GM23338 (cell line): ENCODE measurements around the gene CUX1.
"Not testable (repeated sequence)": the region's sequence is repeated elsewhere in the genome, so short reads cannot be mapped to it uniquely, and the experiment has no call there.

Experiments used
- CREB1 ChIP-seq: fragments of 250-450 bp; sonication (Bioruptor Pico); IDR thresholded peaks from 2 replicates; pipeline ENCODE4 v1.5.0; 2020; ENCODE audit warnings: low read depth, mild to moderate bottlenecking, moderate library complexity
- EZH2 ChIP-seq: fragments of 200-600 bp; sonication (generic); IDR thresholded peaks from one replicate; pipeline ENCODE4 v1.8.0; 2017; ENCODE audit warnings: antibody characterized with exemption, mild to moderate bottlenecking, low read depth; ENCODE audit not compliant: unreplicated experiment
- EZH2phosphoT487 ChIP-seq: fragments of 200-600 bp; sonication (generic); IDR thresholded peaks from one replicate; pipeline ENCODE4 v1.8.1; 2018; ENCODE audit warnings: antibody characterized with exemption; ENCODE audit not compliant: unreplicated experiment
- JUNB ChIP-seq: IDR thresholded peaks from one replicate; pipeline ENCODE4 v1.6.1; 2016; ENCODE audit warnings: antibody characterized with exemption; ENCODE audit not compliant: unreplicated experiment
- NANOG ChIP-seq: IDR thresholded peaks from 2 replicates; pipeline ENCODE4 v1.6.1; 2016; ENCODE audit warnings: antibody characterized with exemption, borderline replicate concordance
- POLR2AphosphoS5 ChIP-seq: IDR thresholded peaks from 2 replicates; pipeline ENCODE4 v1.6.1; 2016; ENCODE audit warnings: antibody characterized with exemption, low read depth
- STAT1 ChIP-seq: IDR thresholded peaks from one replicate; pipeline ENCODE4 v1.6.1; 2016; ENCODE audit warnings: antibody characterized with exemption; ENCODE audit not compliant: unreplicated experiment
- ZNF114 ChIP-seq: fragments of 250-450 bp; sonication (Bioruptor Pico); IDR thresholded peaks from 2 replicates; pipeline ENCODE4 v1.5.0; 2020; ENCODE audit warnings: mild to moderate bottlenecking, moderate library complexity
- ZNF331 ChIP-seq: fragments of 250-450 bp; sonication (Bioruptor Pico); IDR thresholded peaks from 2 replicates; pipeline ENCODE4 v1.5.0; 2020; ENCODE audit warnings: low read depth, mild to moderate bottlenecking, moderate library complexity
- TF ChIP-seq, protein P1 (sequence below): IDR thresholded peaks from one replicate; pipeline ENCODE4 v1.6.1; 2018; ENCODE audit warnings: antibody characterized with exemption; ENCODE audit not compliant: unreplicated experiment
- TF ChIP-seq, protein P2 (sequence below), 2 experiments: fragments of 200-600 bp in 1 of 2; sonication (generic) in 1 of 2; conservative IDR thresholded peaks; 2 replicates each; pipeline versions ENCODE4 v1.5.1 to v1.6.1; 2016 to 2017; ENCODE audit warnings: antibody characterized with exemption in 2 of 2, low read depth in 2 of 2, mild to moderate bottlenecking in 2 of 2, moderate library complexity in 1 of 2
- TF ChIP-seq, protein P3 (sequence below): fragments of 250-450 bp; sonication (Bioruptor Pico); IDR thresholded peaks from 2 replicates; pipeline ENCODE4 v1.5.0; 2020; ENCODE audit warnings: mild to moderate bottlenecking, moderate library complexity
- TF ChIP-seq, protein P4 (sequence below): IDR thresholded peaks from 2 replicates; pipeline ENCODE4 v1.6.1; 2016; ENCODE audit warnings: antibody characterized with exemption

DNA sequence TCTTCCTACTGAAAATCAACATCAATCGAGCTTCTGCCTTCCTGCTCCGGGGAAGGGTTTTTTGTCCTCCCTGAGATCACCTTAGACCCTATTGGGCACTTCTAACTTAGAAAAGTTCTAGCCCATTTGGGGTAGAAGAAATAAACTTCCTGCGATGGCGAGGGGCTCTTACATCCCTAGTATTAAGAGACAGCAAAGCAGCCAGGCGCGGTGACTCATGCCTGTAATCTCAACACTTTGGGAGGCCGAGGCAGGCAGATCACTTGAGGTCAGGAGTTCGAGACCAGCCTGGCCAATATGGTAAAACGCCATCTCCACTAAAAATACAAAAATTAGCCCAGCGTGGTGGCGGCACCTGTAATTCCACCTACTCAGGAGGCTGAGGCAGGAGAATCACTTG lies 507.7 kb downstream of the CUX1 start:
- TF ChIP-seq, protein P1, sequence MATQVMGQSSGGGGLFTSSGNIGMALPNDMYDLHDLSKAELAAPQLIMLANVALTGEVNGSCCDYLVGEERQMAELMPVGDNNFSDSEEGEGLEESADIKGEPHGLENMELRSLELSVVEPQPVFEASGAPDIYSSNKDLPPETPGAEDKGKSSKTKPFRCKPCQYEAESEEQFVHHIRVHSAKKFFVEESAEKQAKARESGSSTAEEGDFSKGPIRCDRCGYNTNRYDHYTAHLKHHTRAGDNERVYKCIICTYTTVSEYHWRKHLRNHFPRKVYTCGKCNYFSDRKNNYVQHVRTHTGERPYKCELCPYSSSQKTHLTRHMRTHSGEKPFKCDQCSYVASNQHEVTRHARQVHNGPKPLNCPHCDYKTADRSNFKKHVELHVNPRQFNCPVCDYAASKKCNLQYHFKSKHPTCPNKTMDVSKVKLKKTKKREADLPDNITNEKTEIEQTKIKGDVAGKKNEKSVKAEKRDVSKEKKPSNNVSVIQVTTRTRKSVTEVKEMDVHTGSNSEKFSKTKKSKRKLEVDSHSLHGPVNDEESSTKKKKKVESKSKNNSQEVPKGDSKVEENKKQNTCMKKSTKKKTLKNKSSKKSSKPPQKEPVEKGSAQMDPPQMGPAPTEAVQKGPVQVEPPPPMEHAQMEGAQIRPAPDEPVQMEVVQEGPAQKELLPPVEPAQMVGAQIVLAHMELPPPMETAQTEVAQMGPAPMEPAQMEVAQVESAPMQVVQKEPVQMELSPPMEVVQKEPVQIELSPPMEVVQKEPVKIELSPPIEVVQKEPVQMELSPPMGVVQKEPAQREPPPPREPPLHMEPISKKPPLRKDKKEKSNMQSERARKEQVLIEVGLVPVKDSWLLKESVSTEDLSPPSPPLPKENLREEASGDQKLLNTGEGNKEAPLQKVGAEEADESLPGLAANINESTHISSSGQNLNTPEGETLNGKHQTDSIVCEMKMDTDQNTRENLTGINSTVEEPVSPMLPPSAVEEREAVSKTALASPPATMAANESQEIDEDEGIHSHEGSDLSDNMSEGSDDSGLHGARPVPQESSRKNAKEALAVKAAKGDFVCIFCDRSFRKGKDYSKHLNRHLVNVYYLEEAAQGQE: not testable (repeated sequence)
- TF ChIP-seq, protein P2, sequence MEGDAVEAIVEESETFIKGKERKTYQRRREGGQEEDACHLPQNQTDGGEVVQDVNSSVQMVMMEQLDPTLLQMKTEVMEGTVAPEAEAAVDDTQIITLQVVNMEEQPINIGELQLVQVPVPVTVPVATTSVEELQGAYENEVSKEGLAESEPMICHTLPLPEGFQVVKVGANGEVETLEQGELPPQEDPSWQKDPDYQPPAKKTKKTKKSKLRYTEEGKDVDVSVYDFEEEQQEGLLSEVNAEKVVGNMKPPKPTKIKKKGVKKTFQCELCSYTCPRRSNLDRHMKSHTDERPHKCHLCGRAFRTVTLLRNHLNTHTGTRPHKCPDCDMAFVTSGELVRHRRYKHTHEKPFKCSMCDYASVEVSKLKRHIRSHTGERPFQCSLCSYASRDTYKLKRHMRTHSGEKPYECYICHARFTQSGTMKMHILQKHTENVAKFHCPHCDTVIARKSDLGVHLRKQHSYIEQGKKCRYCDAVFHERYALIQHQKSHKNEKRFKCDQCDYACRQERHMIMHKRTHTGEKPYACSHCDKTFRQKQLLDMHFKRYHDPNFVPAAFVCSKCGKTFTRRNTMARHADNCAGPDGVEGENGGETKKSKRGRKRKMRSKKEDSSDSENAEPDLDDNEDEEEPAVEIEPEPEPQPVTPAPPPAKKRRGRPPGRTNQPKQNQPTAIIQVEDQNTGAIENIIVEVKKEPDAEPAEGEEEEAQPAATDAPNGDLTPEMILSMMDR (conservative IDR thresholded peaks at IDR 0.05; ENCODE audit: low read depth in 2 of 2): not testable (repeated sequence)
- TF ChIP-seq EZH2; EZH2phosphoT487; ZNF331 (CRISPR knock-in tag); POLR2AphosphoS5; ZNF114 (CRISPR knock-in tag); NANOG; JUNB; STAT1; CREB1 (CRISPR knock-in tag): not testable (repeated sequence)
- TF ChIP-seq, protein P3, sequence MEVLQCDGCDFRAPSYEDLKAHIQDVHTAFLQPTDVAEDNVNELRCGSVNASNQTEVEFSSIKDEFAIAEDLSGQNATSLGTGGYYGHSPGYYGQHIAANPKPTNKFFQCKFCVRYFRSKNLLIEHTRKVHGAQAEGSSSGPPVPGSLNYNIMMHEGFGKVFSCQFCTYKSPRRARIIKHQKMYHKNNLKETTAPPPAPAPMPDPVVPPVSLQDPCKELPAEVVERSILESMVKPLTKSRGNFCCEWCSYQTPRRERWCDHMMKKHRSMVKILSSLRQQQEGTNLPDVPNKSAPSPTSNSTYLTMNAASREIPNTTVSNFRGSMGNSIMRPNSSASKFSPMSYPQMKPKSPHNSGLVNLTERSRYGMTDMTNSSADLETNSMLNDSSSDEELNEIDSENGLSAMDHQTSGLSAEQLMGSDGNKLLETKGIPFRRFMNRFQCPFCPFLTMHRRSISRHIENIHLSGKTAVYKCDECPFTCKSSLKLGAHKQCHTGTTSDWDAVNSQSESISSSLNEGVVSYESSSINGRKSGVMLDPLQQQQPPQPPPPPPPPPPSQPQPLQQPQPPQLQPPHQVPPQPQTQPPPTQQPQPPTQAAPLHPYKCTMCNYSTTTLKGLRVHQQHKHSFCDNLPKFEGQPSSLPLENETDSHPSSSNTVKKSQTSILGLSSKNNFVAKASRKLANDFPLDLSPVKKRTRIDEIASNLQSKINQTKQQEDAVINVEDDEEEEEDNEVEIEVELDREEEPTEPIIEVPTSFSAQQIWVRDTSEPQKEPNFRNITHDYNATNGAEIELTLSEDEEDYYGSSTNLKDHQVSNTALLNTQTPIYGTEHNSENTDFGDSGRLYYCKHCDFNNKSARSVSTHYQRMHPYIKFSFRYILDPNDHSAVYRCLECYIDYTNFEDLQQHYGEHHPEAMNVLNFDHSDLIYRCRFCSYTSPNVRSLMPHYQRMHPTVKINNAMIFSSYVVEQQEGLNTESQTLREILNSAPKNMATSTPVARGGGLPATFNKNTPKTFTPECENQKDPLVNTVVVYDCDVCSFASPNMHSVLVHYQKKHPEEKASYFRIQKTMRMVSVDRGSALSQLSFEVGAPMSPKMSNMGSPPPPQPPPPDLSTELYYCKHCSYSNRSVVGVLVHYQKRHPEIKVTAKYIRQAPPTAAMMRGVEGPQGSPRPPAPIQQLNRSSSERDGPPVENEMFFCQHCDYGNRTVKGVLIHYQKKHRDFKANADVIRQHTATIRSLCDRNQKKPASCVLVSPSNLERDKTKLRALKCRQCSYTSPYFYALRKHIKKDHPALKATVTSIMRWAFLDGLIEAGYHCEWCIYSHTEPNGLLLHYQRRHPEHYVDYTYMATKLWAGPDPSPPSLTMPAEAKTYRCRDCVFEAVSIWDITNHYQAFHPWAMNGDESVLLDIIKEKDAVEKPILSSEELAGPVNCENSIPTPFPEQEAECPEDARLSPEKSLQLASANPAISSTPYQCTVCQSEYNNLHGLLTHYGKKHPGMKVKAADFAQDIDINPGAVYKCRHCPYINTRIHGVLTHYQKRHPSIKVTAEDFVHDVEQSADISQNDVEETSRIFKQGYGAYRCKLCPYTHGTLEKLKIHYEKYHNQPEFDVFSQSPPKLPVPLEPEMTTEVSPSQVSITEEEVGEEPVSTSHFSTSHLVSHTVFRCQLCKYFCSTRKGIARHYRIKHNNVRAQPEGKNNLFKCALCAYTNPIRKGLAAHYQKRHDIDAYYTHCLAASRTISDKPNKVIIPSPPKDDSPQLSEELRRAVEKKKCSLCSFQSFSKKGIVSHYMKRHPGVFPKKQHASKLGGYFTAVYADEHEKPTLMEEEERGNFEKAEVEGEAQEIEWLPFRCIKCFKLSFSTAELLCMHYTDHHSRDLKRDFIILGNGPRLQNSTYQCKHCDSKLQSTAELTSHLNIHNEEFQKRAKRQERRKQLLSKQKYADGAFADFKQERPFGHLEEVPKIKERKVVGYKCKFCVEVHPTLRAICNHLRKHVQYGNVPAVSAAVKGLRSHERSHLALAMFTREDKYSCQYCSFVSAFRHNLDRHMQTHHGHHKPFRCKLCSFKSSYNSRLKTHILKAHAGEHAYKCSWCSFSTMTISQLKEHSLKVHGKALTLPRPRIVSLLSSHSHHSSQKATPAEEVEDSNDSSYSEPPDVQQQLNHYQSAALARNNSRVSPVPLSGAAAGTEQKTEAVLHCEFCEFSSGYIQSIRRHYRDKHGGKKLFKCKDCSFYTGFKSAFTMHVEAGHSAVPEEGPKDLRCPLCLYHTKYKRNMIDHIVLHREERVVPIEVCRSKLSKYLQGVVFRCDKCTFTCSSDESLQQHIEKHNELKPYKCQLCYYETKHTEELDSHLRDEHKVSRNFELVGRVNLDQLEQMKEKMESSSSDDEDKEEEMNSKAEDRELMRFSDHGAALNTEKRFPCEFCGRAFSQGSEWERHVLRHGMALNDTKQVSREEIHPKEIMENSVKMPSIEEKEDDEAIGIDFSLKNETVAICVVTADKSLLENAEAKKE (CRISPR knock-in tag): not testable (repeated sequence)
- TF ChIP-seq, protein P4, sequence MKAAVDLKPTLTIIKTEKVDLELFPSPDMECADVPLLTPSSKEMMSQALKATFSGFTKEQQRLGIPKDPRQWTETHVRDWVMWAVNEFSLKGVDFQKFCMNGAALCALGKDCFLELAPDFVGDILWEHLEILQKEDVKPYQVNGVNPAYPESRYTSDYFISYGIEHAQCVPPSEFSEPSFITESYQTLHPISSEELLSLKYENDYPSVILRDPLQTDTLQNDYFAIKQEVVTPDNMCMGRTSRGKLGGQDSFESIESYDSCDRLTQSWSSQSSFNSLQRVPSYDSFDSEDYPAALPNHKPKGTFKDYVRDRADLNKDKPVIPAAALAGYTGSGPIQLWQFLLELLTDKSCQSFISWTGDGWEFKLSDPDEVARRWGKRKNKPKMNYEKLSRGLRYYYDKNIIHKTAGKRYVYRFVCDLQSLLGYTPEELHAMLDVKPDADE: not testable (repeated sequence)
